ENCODE data around the gene LEPR.

LEPR gene

DNA sequence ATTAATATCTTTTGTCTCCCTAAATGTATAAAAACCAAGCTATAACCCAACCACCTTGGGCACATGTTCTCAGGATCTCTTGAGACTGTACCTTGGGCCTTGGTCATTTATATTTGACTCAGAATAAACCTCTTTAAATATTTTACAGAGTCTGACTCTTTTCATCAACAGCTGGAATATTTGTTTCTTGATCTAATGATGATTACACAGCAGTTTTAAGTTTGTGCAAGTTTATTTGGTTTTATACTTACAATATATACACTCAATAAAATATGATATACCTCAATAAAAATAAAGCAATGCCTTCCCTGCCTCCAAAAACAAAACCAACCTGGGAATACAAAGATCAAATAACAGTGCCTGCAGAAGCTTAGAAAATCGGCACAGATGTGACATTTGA, 22.0 kb downstream of the LEPR start:
- Histone ChIP-seq H2AFZ (ENCODE audit: low read depth) (no peak overlapping the region), H3K27me3 (ENCODE audit: insufficient read depth, low read depth) (no peaks in the 10 kb centered on the region), H3K4me3 (IDR thresholded peaks at IDR 0.05; ENCODE audit: insufficient read depth, low read depth, low read length) (no peak overlapping the region), H3K27ac (no peak overlapping the region), H3K4me2 (no peak overlapping the region), H3K4me1 (ENCODE audit: low read depth, poor library complexity, severe bottlenecking) (no peaks in the 10 kb centered on the region), H4K20me1 (ENCODE audit: insufficient read depth) (no peaks in the 10 kb centered on the region), H3K36me3 (ENCODE audit: insufficient read depth) (no peaks in the 10 kb centered on the region), H3K79me2 (ENCODE audit: insufficient read depth, low read depth) (no peaks in the 10 kb centered on the region), H3K9ac (no peak overlapping the region)
- TF ChIP-seq, protein P1, sequence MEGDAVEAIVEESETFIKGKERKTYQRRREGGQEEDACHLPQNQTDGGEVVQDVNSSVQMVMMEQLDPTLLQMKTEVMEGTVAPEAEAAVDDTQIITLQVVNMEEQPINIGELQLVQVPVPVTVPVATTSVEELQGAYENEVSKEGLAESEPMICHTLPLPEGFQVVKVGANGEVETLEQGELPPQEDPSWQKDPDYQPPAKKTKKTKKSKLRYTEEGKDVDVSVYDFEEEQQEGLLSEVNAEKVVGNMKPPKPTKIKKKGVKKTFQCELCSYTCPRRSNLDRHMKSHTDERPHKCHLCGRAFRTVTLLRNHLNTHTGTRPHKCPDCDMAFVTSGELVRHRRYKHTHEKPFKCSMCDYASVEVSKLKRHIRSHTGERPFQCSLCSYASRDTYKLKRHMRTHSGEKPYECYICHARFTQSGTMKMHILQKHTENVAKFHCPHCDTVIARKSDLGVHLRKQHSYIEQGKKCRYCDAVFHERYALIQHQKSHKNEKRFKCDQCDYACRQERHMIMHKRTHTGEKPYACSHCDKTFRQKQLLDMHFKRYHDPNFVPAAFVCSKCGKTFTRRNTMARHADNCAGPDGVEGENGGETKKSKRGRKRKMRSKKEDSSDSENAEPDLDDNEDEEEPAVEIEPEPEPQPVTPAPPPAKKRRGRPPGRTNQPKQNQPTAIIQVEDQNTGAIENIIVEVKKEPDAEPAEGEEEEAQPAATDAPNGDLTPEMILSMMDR (conservative IDR thresholded peaks at IDR 0.05; ENCODE audit: low read depth, low read length): no peak

DNA sequence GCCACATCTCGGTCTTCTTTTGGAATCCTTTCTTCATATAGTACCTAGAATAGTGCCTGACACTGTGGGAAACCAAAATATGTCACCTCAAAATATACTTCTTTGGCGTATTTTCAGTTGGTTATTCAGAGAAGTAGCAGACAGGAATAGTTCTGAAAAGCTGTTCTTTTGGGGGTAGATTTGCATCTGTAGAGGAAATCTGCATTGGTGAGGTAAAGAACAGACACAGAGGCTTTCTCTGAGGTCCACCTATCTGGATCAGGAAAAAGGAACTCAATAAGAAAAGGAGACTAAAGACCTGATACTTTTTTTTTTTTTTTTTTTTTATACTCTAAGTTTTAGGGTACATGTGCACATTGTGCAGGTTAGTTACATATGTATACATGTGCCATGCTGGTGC, 23.2 kb downstream of the LEPR start:
- H3K9ac ChIP-seq: no peak overlapping the region
- H3K4me2 ChIP-seq: no peak overlapping the region
- TF ChIP-seq, protein P1 (conservative IDR thresholded peaks at IDR 0.05; ENCODE audit: low read depth, low read length): no peak

GRCh38 chr1:65444128-65444640, 23.7 kb downstream of the LEPR start:
- H3K9ac ChIP-seq: no peak overlapping the region
- no peak overlapping the region for H3K27ac ChIP-seq
- H3K4me1 ChIP-seq (ENCODE audit: low read depth, poor library complexity, severe bottlenecking): no peaks in the 10 kb centered on the region
- no peak overlapping the region for H3K4me2 ChIP-seq
- TF ChIP-seq, protein P1 (conservative IDR thresholded peaks at IDR 0.05; ENCODE audit: low read depth, low read length): no peak
- no peak overlapping the region for H3K4me3 ChIP-seq (IDR thresholded peaks at IDR 0.05; ENCODE audit: insufficient read depth, low read depth, low read length)
- H3K79me2 ChIP-seq (ENCODE audit: insufficient read depth, low read depth): no peaks in the 10 kb centered on the region
- no peaks in the 10 kb centered on the region for H3K27me3 ChIP-seq (ENCODE audit: insufficient read depth, low read depth)
- no peaks in the 10 kb centered on the region for H4K20me1 ChIP-seq (ENCODE audit: insufficient read depth)
- no peak overlapping the region for H2AFZ ChIP-seq (ENCODE audit: low read depth)
- H3K36me3 ChIP-seq (ENCODE audit: insufficient read depth): no peaks in the 10 kb centered on the region

More for the DNA sequence above, 23.2 kb downstream of the LEPR start:
- Histone ChIP-seq H3K79me2 (ENCODE audit: insufficient read depth, low read depth) (no peaks in the 10 kb centered on the region), H3K4me1 (ENCODE audit: low read depth, poor library complexity, severe bottlenecking) (no peaks in the 10 kb centered on the region), H3K27me3 (ENCODE audit: insufficient read depth, low read depth) (no peaks in the 10 kb centered on the region), H4K20me1 (ENCODE audit: insufficient read depth) (no peaks in the 10 kb centered on the region), H3K27ac (no peak overlapping the region), H2AFZ (ENCODE audit: low read depth) (no peak overlapping the region), H3K4me3 (IDR thresholded peaks at IDR 0.05; ENCODE audit: insufficient read depth, low read depth, low read length) (no peak overlapping the region), H3K36me3 (ENCODE audit: insufficient read depth) (no peaks in the 10 kb centered on the region)

DNA sequence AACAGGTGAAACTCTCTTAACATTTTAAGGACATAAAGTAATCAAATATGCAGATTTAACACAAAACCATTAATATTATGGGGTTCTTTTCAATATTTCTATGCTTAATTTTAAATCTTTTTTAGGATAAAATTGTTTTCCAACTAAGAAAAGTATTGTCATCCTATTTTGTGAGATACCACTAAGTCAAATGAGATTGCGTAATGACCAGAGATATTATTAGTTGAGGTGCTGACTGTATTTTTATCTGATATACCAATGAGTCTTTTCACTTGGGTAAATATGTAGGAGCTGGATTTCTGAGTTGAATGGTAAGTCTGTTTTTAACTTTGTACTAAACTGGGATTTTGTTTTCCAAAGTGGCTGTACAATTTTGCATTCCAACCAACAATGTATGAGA, 25.4 kb downstream of the LEPR start:
- Histone ChIP-seq H3K4me2 (no peak overlapping the region), H3K9ac (no peak overlapping the region), H3K27me3 (ENCODE audit: insufficient read depth, low read depth) (no peaks in the 10 kb centered on the region), H3K79me2 (ENCODE audit: insufficient read depth, low read depth) (no peaks in the 10 kb centered on the region), H3K27ac (no peak overlapping the region), H3K36me3 (ENCODE audit: insufficient read depth) (no peaks in the 10 kb centered on the region), H4K20me1 (ENCODE audit: insufficient read depth) (no peaks in the 10 kb centered on the region), H2AFZ (ENCODE audit: low read depth) (no peak overlapping the region), H3K4me1 (ENCODE audit: low read depth, poor library complexity, severe bottlenecking) (no peaks in the 10 kb centered on the region), H3K4me3 (IDR thresholded peaks at IDR 0.05; ENCODE audit: insufficient read depth, low read depth, low read length) (no peak overlapping the region)
- TF ChIP-seq, protein P1 (conservative IDR thresholded peaks at IDR 0.05; ENCODE audit: low read depth, low read length): no peak

Data from KMS-11 (cell line).